Putamen (tissue), 1 donor: ENCODE results near the gene ZMYM4.

Source experiments
- DNase-seq: peaks from one replicate; pipeline ENCODE4 v3.0.0-alpha.2; 2016; ENCODE audit warnings: low spot score

The ZMYM4 gene

DNA sequence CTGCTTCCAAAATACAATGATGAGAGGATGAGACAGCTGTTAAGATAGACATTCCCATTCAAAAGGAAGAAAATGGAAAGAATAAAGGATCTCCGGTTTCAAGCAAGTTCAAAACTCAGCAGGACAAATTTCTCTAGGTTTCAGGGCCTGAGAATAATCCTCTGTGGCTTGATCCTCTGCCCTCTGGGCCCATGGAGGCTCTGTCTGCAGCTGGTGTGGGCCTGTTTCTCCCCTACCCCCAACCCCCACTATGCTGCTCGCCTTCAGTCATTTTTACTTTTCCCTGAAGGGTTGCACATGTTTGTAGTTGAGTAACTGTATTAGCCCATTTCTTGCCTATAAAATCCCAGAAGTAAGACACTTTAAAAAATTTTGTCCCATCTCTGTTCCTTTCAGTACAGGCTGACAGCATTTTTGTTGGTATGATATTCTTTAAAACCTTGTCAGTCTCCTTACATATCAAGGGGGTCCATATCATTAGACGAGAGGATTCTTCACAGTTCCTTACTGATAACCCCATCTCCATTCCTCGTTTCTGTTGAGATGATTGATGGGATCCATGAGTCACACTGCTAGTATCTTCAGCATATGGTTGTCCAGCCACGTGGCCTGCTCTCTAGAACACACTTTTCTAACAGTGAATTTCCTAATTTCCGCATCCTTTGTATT lies 10.5 kb downstream of the ZMYM4 start:
- DNase-seq = no peak

DNA sequence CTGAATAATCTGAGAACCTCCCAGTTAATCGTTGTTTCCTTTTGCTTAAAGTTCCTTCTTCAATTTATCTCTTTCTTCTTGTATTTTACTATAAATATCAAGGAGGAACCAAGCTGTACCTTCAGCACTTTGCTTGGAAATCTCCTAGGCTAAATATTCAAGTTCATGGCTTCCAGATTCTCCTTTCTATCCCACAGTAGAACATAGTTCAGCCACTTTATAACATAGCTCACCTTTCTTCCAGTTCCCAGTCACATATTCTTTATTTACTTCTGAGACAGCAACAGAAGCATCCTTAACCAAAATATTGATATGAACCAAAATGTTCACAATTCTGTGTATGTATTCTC lies 11.0 kb downstream of the ZMYM4 start:
- DNase-seq = no peak

DNA sequence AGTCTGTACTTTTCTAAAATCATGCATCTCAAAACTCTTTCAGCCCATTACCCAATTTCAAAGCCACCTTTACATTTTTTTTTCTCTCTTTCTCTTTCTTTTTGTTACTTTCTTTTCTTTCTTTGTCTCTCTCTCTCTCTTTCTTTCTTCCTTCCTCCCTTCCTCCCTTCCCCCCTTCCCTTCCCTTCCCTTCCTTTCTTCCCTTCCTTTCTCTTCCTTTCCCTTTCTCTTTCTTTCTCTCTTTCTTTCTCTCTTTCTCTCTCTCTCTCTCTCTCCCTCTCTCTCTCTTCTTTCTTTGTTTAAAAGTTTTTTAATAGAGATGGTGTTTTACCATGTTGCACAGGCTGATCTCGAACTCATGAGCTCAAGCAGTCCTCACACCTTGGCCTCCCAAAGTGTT lies 11.5 kb downstream of the ZMYM4 start:
- DNase-seq = no peak

DNA sequence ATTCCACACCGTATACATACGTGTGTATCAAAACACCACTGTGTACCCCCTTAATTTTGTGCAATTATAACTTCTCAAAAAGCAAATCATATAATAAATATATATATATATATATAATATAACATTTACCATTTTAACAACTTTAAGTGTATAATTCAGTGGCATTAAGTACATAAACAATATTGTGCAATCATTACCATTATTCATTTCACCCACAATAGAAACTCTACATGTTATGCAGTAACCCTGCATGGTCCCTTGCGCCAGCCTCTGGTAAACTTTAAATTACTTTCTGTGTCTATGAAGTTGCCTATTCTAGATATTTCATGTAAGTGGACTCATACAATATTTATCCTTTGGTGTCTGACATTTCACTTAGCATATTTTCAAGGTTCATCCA lies 13.1 kb downstream of the ZMYM4 start:
- DNase-seq = no peak

DNA sequence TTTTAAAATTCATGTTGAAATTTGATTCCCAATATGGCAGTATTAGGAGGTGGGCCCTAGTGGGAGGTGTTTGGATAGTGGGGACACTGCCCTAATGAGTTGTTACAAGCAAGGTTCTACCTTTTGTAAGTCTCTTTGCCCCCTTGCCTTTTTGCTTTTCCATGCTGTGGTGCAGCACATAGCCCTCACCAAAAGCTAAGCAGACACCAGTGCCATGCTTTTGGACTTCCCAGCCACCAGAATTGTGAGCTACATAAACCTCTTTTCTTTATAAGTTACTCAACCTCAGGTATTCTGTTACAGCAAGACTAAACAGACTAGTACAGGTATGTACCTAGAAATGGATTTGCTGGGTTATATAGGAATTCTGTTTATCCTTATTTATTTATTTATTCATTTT lies 13.7 kb downstream of the ZMYM4 start:
- DNase-seq = no peak

DNA sequence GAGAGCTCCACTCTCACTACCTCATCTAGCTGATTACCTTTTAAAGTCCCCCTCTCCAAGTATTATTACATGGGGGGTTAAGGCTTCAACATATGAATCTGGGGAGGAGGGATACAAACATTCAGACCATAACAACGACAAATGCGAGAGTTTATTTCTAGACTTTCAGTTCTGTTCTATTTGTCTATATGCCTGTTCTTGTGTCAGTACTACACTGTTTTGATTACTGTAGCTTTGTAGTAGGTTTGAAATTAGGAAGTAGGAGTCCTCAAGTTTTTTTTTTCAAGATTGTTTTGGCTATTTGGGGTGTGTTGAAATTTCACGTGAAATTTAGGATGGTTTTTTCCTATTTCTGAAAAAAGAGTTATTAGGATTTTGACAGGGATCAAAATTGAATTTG lies 16.3 kb downstream of the ZMYM4 start:
- DNase-seq = no peak

DNA sequence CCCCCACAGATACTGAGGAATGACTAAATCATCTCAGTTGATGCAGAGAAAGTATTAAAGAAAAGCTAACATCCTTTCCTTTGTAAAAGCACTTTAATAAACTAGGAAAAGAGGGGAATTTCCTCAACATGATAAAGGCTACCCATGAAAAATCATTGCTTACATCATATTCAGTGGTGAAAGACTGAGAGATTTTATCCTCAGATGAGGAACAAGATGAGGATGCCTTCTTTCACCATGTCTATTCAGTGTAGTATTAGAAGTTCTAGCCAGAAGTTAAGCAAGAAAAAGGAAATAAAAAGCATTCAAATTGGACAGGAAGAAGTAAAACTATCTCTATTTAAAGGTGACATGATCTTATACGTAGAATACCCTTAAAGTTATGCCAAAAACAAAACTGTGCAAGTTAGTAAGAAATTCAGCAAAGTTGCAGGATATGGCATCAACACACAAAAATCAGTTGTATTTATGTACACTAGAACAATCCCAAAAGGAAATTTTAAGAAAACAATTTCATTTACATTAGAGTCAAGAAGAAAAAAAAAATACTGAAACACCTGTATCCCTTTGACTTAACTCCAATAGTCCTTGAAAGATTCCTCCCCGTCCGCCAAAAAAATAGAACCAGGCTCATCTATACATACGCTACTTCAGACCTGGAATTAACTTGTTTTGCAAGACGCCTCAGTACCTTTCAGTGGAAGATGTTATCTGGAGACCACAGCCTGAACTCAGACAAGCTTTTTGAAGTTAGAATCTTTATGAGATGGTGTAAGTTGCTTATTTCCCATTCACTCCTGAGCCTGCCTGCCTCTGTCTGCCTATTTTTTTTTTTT lies 17.5 kb downstream of the ZMYM4 start:
- DNase-seq = no peak

DNA sequence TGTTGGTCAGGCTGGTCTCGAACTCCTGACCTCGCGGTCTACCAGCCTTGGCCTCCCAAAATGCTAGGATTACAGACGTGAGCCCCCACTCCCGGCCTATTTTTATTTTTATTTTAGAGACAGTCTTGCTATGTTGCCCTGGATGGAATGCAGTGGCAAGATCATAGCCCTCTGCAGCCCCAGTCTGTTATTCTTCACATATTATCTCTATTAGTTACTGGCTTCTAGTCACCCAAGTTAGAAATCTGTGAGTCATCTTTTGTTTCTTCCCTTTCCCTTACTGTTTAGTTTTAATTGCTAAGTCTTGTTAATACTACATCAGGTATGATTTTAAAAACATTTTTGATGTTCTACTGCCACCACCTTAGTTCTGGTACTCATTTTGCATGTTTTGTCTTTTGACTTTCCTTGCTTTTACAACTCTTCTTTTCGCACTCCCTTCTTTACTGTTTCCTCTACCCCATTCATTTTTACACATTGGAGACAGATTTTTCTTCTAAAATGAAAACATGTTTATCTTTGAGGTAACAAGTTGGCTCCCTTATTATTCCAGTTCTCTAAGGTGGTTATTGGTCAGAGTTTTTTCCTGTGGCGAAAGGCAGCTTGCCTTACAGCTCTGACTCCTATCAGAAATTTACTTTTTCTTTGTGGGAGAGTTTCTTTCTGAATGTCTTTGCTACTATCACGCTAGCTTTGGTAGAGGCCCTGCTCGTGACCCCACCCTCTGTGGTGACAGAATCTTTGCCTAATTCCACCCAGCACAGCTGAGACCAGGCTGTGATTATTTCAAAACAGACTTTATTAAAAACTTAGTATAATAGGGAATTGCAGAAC lies 19.5 kb downstream of the ZMYM4 start:
- no peak for DNase-seq

DNA sequence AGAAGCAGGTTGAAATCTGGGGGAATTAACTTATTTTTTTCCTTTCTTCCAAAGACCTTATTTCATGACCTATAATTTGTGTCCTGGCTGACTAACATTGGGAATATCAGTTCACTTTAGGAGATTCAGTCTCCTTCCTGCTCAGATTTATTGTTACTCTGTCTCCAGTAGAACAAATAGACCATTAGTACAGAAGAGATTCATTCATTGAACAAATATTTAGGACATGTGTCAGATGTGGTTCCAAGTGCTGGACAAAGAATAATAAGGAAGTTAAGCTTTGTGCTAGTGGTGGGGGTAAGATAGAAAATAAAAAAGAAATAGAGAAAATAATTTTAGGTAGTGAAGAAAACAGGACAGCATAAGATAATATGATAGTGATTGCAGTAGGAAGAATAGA lies 20.3 kb downstream of the ZMYM4 start:
- no peak for DNase-seq

DNA sequence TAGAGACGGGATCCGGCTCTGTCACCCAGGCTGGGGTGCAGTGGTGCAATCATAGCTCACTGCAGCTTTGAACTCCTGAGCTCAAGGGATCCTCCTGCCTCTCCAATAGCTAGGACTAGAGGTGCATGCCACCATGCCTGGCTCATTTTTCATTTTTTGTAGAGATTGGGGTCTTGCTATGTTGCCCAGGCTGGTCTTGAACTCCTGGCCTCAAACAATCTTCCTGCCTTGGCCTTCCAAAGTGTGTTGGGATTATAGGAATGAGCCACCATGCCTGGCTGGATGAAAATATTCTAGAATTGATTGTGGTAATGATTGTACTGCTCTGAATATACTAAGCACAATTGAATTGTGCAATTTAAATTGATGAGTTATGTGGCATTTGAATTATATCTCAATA lies 21.9 kb downstream of the ZMYM4 start:
- DNase-seq = no peak

DNA sequence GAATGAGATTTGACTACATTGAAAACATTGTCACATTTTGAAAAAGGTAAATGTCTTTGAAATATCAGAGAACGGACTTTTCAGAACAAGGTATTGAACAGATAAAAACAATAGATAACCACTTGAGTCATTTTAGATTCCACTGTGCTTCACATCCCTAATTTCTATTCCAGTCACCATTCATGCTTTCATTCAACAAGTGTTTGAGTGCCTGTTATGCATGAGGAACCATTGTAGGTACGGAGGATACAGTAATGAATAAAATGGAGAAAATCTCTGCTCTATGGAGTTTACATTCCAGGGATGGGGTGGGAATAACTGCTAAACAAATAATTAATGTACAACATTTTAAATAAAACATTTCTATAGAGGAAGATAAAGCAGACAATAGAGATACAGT lies 26.3 kb downstream of the ZMYM4 start:
- no peak for DNase-seq

DNA sequence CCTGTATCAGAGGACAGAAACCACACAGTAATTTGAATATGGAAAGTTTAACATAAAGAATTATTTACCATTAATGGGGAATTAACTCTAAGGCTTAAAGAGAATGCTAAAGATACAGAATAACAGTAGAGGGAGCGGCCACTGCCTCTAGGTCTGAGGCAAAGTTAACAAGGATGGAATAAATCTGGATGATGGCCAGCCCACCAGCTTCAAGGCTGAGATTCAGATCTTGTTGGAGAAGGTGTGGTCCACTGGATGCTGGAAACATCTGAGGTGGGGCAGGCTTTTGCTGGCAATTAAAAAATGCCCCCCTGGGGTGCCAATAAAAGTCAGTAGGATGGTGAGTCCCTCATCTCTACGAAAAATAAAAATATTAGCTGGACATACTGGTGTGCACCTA lies 29.4 kb downstream of the ZMYM4 start:
- DNase-seq = no peak

DNA sequence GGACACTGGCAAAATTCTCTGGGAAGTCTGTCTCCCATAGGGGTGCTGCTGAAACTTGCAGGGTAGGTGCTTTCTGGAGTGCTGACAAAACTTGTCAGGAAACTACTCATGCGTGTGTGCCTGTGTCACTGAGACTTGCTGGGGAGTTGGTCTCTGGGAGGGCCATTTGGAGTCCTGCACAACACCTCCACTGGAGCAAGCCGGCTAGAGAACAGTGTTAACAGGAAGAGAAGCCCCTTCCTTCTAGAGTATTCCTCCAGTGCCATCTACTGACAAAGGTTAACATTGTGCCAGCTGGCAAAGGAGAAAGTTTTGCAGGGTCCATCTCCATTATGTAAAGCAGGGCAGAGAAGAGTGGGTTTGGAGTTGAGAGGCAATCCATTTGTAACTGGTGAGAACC lies 30.0 kb downstream of the ZMYM4 start:
- peak; percentile 15 for DNase-seq

DNA sequence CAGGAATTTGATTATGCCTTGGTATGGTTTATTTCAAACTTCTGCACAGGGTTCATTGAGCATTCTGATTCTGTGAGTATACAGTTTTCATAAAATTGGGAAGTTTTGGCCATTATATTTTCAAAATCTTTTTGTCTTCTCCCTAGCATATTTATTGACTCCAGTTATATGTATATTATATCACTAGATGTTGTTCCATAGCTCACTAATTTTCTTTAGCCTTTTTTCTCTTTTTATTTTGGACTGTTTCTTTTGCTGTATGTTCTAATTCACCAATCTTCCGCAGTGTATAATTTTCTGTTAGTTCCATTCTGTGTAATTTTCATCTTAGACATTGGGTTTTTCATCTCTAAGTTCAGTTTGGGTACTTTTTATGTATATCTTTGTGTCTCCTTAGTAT lies 31.9 kb downstream of the ZMYM4 start:
- DNase-seq = no peak

DNA sequence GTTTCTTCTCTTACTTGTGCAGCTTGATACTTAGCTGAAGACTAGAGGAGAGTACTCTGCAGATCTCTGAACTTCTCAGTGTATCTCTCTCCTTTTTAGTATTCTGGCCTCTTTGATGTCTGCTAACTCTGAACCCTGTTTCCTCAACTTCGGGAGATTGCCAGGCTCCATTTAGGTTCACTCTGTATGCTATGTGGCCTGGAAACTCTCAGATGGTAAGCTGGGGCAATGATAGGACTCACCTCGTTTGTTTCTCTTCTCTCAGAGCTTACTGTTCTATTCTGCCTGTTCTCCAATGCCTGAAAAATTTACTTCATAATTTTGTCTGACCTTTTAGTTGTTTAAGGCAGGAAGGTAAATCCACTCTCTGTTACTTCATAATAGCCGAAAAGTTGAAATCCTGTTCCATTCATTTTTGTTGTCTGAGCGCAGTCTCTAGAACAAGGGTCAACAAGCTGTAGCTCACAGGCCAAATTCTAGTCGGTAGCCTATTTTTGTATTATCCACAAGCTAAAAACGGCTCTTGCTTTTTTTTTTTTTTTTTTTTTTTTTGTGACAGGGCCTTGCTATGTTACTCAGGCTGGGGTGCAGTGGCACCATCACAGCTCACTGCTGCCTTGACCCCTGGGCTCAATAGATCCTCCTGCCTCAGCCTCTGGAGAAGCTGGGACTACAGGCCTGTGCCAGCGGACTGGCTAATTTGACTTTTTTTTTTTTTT lies 33.3 kb downstream of the ZMYM4 start:
- DNase-seq = no peak

DNA sequence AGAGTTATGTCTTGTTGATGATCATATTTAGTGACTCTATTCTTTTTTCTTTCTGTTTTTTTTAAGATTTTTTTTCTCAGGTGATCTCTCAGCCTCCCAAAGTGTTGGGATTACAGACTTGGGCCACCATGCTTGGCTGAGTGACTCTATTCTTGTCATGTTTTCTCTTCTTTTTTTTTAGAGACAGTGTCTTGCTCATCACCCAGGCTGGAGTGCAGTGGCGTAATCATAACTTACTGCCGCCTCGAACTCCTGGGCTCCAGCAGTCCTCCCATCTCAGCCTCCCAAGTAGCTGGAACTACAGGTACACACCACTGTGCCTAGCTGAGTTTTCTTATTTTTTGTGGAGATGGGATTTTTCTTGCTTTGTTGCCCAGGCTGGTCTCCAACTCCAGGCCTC lies 36.9 kb downstream of the ZMYM4 start:
- DNase-seq = no peak

DNA sequence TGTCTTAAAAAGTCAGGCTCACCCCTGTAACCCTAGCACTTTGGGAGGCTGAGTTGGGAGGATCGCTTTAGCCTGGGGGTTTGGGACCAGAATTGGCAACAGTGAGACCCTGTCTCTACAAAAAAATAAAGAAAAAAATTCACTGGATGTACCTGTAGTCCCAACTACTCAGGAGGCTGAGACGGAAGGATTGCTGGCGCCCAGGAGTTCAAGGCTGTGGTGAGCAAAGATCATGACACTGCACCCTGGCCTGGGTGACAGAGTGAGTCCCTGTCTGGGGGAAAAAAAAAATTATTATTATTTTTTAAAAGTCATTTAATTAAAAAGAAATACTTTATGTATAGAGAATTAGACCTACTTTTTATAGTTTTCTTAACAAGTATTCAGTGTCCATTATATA lies 47.1 kb downstream of the ZMYM4 start:
- DNase-seq = no peak

DNA sequence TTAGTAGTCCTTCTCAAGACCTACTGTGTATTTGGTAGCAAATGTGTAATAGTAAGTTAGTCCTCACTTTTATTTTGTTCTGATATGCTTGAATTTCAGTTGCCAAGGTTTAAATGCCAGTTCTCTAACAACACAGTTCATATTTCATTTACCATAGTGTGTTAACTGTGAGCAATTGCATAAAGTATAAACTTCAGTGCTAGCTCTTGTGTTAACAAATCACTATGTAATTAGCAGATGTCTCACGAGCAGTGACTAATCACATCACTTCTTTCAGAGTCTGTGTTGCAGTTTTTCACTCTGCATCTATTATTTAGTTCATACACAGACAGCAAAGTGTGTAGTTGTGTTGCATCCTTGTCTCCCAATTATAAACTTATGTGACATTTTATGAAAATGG lies 47.8 kb downstream of the ZMYM4 start:
- no peak for DNase-seq

DNA sequence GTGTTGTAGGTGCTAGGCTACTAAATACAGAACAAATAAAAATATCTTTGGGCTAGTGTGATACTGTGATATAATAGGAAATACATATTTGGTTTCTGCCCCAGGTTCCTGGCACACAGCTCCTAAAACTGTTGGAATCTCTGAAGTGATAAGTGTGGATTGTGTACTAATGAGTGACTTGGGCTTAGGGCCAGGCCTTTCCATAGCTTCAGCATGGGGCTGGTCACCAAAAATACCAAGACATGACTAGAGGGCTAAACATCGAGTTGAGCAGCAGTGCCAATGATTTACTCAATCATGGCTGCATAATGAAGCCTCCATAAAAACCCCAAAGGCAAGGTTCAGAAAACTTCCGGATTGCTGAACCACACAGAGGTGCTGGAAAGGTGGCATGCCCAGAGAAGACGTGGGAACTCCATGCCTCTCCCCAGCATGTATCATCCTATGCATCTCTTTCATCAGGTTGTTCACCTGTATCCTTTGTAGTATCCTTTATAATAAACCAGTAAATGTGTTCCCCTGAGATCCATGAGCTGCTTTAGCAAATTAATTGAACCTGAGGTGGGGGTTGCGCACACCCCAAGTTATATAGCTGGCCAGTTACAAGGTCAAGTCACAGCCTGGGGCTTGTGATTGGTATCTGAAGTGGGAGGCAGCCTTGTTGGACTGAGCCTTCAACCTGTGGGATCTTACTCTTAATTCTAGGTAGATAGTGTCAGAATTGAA lies 51.6 kb downstream of the ZMYM4 start:
- no peak for DNase-seq

DNA sequence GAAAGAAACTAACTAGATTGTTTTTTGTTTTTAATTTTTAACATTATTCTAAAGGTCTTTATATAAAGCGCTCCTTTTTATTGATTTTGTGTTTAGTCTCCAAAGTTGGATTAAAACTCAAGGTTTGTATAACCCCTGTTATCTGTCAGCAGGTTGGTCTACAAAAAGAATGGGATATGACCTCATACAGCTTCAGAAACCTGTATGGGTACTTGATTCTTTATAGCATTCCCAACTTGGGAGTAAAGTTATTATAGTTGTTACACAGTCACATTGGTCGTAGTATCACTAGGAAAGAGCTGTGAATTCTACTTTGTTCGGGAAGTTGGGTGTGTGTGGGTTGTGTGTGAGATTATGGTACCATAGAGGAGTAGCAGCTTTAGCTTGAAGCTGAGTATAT lies 52.4 kb downstream of the ZMYM4 start:
- DNase-seq = no peak

DNA sequence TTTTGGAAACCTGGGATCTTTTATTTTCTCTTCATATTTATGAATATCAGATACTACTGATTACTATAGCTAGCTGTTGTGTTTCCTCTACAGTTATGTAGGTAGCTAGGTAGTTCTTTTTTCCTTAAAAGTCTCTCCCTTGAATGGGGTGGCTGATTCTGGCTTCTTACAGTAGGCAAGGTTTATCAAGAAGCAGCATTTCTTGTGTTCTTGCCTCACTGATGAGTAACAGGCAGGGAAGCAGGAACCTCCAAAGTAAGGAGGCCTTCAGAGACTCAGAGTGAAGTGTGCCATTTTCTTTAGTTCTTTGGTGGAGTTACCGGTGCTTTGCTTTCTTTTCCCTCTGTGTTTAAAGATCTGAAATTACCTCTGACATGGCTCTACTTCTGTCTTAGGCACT lies 56.0 kb downstream of the ZMYM4 start:
- no peak for DNase-seq
